Hepatocyte (in vitro differentiated cells): ENCODE measurements around the gene LINC01488.

Experiments
- CTCF ChIP-seq: fragments of 200-600 bp; sonication (generic); IDR thresholded peaks from 2 replicates; pipeline ENCODE4 v1.5.1; 2016; ENCODE audit warnings: antibody characterized with exemption, mild to moderate bottlenecking; ENCODE audit not compliant: poor library complexity
- EZH2 ChIP-seq: fragments of 200-600 bp; sonication (generic); IDR thresholded peaks from 2 replicates; pipeline ENCODE4 v1.6.1; 2016; ENCODE audit warnings: antibody characterized with exemption, mild to moderate bottlenecking, borderline replicate concordance
- EZH2phosphoT487 ChIP-seq: fragments of 200-600 bp; sonication (generic); IDR thresholded peaks from one replicate; pipeline ENCODE4 v1.6.1; 2018; ENCODE audit warnings: antibody characterized with exemption, mild to moderate bottlenecking, low read depth, moderate library complexity; ENCODE audit not compliant: unreplicated experiment, severe bottlenecking

GRCh38 chr11:69454018-69454417 lies 27.4 kb upstream of the LINC01488 start:
- TF ChIP-seq EZH2phosphoT487 (no peak), EZH2 (no peak), CTCF (no peak)
